HG03064 (cell line): Measurements from ENCODE around the gene NCOA3.

Experiments
- ATAC-seq: cut with Tn5 transposase; IDR thresholded peaks from one replicate; pipeline ENCODE4 v1.9.1; 2021; ENCODE audit warnings: low read depth; ENCODE audit not compliant: unreplicated experiment

NCOA3 gene

DNA sequence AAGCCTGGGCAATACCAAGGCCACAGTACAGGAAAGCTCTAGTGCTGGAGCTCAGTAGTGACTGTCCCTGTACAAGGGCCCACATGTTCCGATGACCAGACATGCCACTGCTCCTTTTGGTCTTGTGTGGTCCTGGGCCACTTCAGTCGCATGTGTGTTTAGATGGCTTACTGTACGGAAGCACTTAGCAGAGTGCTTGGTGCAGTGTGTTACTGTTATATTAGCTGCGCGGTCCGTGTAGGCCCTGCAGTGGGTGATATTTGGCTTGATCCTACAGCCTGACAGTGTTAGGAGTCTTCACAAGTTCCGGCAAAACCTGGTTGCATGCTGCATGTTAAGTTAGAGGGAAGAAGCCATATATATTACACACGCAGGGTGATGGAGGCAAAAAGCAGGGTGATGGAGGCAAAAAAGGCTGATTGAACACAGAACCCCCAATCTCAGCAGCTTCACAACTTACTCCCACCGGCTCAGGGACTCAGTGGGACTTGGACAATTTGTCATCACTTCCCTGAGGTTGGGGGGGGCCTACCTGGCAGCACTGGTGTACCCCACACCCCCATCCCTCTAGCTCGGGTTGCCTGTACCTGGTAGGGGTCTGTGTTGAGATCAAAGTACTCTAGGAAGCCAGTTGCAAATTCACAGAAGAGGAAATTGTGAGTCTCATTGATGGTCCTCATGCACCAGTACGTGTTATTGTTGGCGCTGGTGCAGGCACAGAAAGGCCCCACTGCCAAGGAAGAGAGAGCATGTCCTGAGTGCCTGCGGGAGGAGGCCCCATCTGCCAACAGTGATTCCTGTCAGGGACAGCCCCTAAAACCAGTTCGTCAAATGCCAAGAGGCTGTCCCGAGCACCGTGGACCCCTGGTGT is 161.0 kb downstream of the NCOA3 start:
- no peak for ATAC-seq

DNA sequence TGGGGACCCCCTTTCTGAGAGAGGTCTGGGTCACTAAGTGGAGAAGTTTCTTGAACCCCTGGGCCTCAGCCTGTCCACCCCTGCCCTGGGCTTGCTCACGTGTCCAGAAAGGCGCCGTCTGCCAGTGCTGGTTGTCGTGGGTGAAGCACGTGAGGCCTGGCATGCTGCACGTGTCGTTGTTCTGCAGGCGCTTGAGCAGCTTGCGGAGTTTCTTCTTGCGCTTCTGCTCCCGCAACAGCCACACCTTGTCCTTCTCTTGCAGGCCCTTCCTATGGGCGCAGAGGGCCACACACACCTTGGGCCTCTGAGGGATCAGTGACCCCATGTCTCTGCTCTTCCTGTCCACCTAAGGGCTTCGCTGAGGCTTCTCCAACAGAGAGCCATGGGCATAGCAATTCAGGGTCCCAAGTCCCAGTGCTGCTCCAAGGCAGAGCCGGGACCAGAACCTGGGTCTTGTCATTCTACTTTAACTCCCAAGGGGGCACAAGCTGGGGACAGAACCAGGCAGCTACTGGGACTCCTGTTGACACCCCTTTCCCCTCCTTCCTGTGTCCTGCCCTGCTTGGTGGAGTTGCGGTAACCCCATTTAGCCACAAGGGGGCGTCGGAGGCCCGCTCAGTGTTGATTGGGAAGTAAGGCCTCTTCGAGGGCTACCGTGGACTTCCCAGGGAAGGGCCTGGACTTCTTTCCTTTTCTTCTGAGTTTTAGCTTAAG is 161.8 kb downstream of the NCOA3 start:
- no peak for ATAC-seq

- ATAC-seq = no peak
Measured at GRCh38 chr20:47664068-47664437, 162.4 kb downstream of the NCOA3 start.

DNA sequence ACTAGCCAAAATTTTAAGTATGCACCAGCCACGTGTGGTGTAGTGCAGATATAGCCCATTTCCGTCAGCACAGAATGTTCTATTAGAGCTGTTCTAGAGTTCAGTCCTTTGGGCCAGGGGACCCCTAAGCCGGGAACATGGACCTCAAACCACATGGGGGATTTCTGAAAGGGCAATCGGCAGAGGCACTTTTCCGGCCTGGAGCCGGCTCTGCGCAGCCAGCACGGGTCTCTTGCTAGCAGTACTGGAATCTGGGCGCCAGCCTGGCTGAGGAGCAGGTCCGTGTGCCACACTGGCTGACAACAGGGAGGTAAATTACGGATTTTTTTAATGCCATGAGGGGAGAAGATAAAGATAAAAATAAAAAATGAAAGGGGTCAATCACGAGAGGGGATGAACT is 163.1 kb downstream of the NCOA3 start:
- no peak for ATAC-seq

GRCh38 chr20:47665221-47665991 is 163.7 kb downstream of the NCOA3 start:
- no peak for ATAC-seq

- ATAC-seq = no peak
Measured at GRCh38 chr20:47666304-47666703, 164.6 kb downstream of the NCOA3 start.

- no peak for ATAC-seq
Measured at GRCh38 chr20:47667086-47667485, 165.4 kb downstream of the NCOA3 start.

- ATAC-seq = no peak
Measured at GRCh38 chr20:47667531-47668312, 166.0 kb downstream of the NCOA3 start.

GRCh38 chr20:47668313-47669151 is 166.8 kb downstream of the NCOA3 start:
- no peak for ATAC-seq

DNA sequence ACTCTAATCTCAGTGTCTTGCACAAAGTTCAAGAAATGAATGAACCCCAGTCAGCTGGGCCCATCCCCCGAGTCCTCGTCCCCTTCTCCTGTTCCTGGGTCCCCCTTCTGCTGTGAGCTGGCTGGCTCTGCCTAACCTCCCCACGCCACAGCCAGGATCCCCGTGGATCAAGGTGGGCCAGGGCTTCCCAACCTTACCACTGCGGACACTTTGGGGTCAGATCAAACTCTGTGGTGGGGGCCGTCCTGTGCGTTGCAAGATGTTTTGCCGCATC is 167.4 kb downstream of the NCOA3 start:
- ATAC-seq = no peak

GRCh38 chr20:47669489-47669888 is 167.8 kb downstream of the NCOA3 start:
- no peak for ATAC-seq

DNA sequence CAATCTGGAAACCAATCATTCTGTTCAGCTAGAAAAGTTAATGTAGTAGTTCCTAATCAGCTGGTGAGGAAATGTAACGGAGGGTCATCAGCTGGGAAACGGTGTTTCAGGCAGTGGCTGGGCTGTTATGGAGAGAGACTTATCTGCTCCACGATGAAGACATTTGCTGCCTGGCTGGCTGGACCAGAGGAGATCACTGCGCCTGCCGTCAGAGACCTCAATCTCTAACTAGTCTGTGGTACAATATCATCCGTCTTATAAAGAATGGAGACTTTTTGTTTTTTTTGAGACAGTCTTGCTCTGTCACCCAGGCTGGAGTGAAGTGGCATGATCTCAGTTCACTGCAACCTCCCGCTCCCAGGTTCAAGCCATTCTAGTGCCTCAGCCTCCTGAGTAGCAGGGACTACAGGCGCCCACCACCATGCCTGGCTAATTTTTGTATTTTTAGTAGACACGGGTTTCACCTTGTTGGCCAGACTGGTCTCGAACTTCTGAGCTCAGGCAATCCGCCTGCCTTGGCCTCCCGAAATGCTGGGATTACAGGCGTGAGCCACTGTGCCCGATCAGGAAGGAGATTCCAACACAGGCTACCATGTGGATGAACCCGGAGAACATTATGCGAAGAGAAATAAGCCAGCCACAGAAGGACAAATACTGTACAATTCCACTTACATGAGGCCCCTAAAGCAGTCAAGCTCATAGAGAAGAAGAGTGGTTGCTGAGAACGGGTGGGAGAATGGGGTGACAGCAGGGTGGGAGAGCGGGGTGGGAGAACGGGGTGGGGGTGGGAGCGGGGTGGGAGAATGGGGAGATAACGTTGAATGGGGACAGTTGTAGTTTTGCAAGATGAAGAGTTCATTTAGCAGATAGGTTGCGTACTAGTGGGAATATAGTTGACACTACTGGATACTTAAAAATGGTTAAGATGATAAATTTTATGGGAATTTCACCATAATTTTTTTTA is 168.5 kb downstream of the NCOA3 start:
- no peak for ATAC-seq

GRCh38 chr20:47670913-47671312 is 169.2 kb downstream of the NCOA3 start:
- ATAC-seq = no peak

DNA sequence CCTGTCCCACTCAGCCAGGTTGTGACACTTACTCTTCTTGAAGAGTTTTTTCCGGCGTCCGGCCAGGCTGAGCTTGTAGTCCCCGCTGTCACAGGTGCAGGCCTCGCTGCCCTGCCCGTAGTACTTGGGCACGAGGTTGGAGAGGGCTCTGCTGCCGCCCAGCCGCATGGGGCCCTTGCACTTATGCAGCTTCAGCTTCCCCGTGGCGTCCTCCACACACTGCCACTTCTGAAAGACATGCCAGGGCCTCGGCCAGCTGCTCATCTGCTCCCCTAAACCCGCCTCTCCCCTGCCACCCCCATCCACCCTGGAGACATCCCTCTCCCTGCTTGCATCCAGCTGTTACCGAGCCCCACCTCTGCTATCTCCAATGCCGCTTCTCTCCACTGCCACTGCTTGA is 170.5 kb downstream of the NCOA3 start:
- ATAC-seq = no peak

DNA sequence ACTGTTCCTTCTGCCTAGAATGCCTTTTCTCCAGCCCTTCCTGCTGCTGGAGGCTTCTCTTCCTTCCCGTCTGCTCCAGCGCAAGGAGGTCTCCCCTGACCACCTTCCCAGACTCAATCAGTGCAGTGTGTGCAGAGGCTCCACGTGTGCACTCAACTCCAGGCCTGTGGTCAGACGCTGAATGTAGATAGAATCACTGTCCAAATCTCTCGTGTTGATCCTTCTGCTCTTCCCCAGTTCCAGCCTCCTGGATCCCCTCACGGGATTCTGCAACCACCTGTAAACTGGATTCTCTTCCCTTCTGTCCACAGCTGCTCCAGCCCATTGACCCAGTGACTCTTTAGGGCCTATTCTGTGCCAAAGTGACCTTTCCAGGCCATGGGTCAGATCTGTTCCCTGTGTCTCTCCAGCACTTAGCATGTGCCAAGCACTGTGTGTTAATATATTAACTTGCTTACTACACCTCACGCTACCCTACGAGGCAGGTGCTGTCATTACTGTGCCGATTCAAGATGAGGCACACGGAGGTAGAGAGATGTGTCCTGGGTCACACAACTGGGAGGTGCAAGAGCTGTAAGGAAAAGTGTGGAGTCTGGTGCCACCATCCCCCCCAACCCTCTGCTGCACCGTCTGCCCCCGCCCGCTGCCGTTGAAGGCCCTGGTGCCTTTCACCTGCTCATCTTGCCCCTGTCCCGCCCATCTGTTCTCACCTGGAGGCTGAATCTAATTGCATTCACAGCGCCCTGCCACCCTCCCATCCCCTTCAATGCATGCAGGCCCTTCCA is 171.4 kb downstream of the NCOA3 start:
- ATAC-seq = no peak

- no peak for ATAC-seq
Measured at GRCh38 chr20:47673671-47673955, 171.9 kb downstream of the NCOA3 start.

GRCh38 chr20:47674145-47674544 is 172.5 kb downstream of the NCOA3 start:
- no peak for ATAC-seq

- ATAC-seq = no peak
Measured at GRCh38 chr20:47674686-47675085, 173.0 kb downstream of the NCOA3 start.
